ENCODE data around the gene KRT15.

Gene KRT15

DNA sequence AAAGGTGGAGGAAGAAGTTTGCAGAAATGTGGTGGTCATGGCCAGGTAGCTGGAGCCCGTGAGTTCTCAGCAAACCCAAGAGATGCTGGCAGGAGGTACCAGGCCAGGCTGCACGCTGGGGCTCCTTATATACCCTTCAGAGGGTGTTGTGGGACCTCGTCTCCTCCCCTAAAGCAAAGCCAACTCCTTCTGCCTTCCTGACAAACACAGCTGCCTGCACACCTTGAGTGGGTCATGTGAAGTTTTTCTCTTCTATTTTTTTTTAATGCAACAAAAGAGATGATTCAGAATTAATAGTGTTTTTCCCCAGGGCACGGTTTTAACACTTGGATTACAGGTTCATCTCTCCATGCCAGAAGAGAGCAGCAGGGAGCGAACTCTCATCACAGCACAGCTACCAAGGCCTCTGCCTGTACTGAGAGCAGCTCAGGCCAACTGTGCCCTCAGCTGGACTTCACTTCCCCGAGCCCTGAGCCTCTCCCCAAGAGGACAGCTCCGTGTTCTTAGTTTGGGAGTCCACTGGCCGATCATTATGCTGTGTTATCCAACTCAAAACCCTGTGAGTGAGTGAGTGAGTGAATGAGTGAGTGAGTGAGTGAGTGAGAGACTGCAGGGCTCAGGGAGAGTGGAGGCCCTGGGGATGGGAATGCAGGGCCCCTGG, at the start of gene KRT15:
TSS of gene KRT15 (minus strand) at position 102 of the 661 bp plus-strand sequence. CDS start at position 39, 63 bp downstream.
- DNase-seq (ENCODE audit: low read depth, low spot score) = no peak
- H3K4me3 ChIP-seq (ENCODE audit: low read depth, low read length) = no peak within 1 kb of the TSS
- POLR2A ChIA-PET = no interaction called here
- TF ChIP-seq, protein P1, sequence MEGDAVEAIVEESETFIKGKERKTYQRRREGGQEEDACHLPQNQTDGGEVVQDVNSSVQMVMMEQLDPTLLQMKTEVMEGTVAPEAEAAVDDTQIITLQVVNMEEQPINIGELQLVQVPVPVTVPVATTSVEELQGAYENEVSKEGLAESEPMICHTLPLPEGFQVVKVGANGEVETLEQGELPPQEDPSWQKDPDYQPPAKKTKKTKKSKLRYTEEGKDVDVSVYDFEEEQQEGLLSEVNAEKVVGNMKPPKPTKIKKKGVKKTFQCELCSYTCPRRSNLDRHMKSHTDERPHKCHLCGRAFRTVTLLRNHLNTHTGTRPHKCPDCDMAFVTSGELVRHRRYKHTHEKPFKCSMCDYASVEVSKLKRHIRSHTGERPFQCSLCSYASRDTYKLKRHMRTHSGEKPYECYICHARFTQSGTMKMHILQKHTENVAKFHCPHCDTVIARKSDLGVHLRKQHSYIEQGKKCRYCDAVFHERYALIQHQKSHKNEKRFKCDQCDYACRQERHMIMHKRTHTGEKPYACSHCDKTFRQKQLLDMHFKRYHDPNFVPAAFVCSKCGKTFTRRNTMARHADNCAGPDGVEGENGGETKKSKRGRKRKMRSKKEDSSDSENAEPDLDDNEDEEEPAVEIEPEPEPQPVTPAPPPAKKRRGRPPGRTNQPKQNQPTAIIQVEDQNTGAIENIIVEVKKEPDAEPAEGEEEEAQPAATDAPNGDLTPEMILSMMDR (IDR thresholded peaks at IDR 0.05; ENCODE audit: insufficient read depth, low read length, missing control alignments) = no peak
- CTCF ChIA-PET = interaction anchor here (0.8 to 3.8 kb wide), 5 partner anchors 9 to 144 kb away, joined by 3 to 17 read pairs (median 4); no protein-coding TSS in a partner anchor

DNA sequence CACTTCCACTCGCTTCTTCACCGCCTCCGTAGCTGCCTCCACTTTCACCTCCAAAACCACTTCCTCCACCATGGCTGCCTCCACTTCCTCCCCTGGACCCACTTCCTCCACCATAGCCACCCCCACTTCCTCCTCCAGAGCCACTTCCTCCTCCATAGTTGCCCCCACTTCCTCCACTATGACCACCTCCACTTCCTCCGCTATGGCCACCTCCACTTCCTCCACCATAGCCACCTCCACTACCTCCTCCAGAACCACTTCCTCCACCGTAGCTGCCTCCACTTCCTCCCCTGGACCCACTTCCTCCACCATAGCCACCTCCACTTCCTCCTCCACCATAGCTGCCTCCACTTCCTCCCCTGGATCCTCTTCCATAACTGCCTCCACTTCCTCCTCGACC, 48.6 kb upstream of the KRT15 start:
- POLR2A ChIA-PET = no interaction called here
- CTCF ChIA-PET = interaction anchor here (1.5 to 13.3 kb wide), 4 partner anchors 17 to 245 kb away, joined by 3 to 180 read pairs (median 34); no protein-coding TSS in a partner anchor
- no peak for DNase-seq (ENCODE audit: low read depth, low spot score)
- TF ChIP-seq, protein P1 (IDR thresholded peaks at IDR 0.05; ENCODE audit: insufficient read depth, low read length, missing control alignments) = no peak
- H3K4me3 ChIP-seq (ENCODE audit: low read depth, low read length) = no peak overlapping the region

DNA sequence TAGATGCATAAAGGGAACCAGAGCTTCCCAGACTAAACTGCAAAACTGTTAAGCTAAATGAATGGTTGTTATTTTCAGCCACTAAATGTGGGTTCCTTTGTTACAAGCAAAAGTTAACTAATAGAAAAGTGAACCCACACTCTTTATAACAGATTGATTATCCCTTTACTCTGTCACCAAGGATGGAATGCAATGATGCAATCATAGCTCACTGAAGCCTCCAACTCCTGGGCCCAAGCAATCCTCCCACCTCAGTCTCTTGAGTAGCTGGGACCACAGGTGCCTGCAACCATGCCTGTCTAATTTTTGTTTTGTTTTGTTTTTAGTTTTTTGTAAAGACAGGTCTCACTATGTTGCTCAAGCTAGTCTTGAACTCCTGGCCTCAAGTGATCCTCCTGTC, 46.6 kb upstream of the KRT15 start:
- DNase-seq (ENCODE audit: low read depth, low spot score) = no peak
- POLR2A ChIA-PET = no interaction called here
- H3K4me3 ChIP-seq (ENCODE audit: low read depth, low read length) = no peak overlapping the region
- TF ChIP-seq, protein P1 (IDR thresholded peaks at IDR 0.05; ENCODE audit: insufficient read depth, low read length, missing control alignments) = no peak
- CTCF ChIA-PET = interaction anchor here (1.0 to 13.3 kb wide), 7 partner anchors 13 to 98 kb away, joined by 3 to 180 read pairs (median 4); partner anchors contain the start of gene KRT15

DNA sequence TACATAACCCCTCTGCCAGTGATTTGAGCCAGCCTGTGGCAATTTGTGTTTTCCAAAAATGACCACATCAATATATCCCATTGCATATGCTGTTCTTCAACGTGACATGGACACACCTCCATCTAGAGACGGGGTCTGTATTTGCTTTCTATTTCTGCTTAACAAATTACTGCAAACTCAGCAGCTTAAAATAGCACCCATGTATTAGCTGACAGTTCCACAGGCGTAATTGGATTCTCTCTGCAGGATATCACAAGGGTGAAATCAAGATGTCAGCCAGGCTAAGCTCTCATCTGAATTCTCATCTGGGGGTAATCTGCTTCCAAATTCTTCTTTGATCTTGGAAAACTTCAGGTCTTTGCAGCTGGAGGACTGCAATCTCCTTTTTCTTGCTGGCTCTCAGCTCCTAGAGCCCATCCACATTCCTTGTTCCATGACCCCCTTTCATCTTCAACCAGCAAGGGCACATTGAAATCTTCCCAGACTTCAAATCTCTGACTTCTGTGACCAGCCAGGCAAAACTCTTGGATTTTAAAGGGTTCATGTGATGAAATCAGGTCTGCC, 45.0 kb upstream of the KRT15 start:
- TF ChIP-seq, protein P1 (IDR thresholded peaks at IDR 0.05; ENCODE audit: insufficient read depth, low read length, missing control alignments) = no peak
- ChIA-PET POLR2A (no interaction called here), CTCF (interaction anchor here (7.9 to 13.3 kb wide), 2 partner anchors 14 to 84 kb away, joined by 52 to 180 read pairs; no protein-coding TSS in a partner anchor)
- H3K4me3 ChIP-seq (ENCODE audit: low read depth, low read length) = no peak overlapping the region
- no peak for DNase-seq (ENCODE audit: low read depth, low spot score)

DNA sequence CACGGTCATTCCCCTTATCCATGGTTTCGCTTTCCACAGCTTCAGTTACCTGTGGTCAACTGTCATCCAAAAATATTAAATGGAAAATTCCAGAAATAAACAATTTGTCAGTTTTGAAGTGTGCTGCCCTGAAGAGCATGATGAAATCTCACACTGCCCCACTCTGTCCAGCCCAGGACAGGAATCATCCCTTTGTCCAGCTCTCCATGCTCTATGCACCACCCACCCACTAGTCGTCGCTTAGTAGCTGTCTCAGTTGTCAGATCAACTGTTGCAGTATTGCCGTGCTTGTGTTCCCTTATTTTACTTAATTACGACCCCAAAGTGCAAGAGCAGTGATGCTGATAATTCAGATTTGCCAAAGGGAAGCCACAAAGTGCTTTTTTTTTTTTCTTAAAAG, 42.9 kb upstream of the KRT15 start:
- DNase-seq (ENCODE audit: low read depth, low spot score) = no peak
- no peak overlapping the region for H3K4me3 ChIP-seq (ENCODE audit: low read depth, low read length)
- ChIA-PET CTCF (interaction anchor here (13.3 to 16.0 kb wide), 2 partner anchors 11 to 103 kb away, joined by 180 to 604 read pairs; no protein-coding TSS in a partner anchor), POLR2A (no interaction called here)
- TF ChIP-seq, protein P1 (IDR thresholded peaks at IDR 0.05; ENCODE audit: insufficient read depth, low read length, missing control alignments) = no peak

DNA sequence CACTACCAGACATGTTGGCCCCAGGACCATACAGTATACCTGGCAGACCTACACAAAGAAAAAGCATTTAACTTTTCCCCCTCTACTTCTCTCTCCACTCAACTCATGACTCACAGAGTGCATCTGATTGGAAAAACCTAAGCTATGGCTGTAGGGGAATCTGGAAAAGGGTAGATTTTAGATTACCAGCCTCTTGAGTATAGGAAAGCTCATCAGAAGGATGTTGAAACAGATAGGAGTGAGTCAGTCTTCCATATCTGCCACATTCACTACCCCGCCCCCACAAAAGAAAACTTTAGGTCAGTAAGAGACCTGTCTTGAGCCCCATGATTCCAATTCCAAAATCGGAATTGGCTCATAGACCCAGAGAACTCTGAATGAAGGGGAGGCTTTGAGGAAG, 40.9 kb upstream of the KRT15 start:
- H3K4me3 ChIP-seq (ENCODE audit: low read depth, low read length) = no peak overlapping the region
- TF ChIP-seq, protein P1 (IDR thresholded peaks at IDR 0.05; ENCODE audit: insufficient read depth, low read length, missing control alignments) = no peak
- ChIA-PET POLR2A (no interaction called here), CTCF (interaction anchor here (1.5 to 16.0 kb wide), 5 partner anchors 9 to 703 kb away, joined by 4 to 604 read pairs (median 180); no protein-coding TSS in a partner anchor)
- no peak for DNase-seq (ENCODE audit: low read depth, low spot score)

Measured in AG04449 (cell line).